Measurements from ENCODE around the gene PIGZ. TPM values are rescaled to one million over a fixed set of nuclear protein-coding genes. Genes with fewer than 3 reads are reported as not detected.

PIGZ gene
- total RNA-seq, 1 donor from 2014 or later, result 4.6 TPM

DNA sequence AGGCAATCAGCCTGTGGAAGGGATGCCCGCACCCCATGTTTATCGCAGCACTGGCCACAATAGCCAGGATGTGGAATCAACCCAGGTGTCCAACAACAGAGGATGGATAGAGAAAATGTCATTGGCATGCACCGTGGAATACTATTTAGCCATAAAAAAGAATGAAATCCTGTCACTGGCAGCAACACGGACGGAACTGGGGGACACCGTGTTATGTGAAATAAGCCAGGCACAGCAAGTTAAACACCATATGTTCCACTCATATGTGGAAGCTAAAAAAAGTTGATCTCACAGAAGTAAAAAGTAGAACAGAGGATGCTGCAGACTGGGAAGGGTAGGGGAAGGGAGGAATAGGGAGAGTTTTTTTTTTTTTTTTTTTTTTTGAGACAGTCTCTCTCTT is 45.4 kb upstream of the PIGZ start:
- Histone ChIP-seq H3K4me1 (no peaks in the 10 kb centered on the region), H3K27me3 (ENCODE audit: low read depth) (peaks cover 5% of the 10 kb centered on the region), H3K9me3 (no peaks in the 10 kb centered on the region), H3K36me3 (no peaks in the 10 kb centered on the region), H3K4me3 (no peak overlapping the region), H3K27ac (no peak overlapping the region)
- TF ChIP-seq, protein P1, sequence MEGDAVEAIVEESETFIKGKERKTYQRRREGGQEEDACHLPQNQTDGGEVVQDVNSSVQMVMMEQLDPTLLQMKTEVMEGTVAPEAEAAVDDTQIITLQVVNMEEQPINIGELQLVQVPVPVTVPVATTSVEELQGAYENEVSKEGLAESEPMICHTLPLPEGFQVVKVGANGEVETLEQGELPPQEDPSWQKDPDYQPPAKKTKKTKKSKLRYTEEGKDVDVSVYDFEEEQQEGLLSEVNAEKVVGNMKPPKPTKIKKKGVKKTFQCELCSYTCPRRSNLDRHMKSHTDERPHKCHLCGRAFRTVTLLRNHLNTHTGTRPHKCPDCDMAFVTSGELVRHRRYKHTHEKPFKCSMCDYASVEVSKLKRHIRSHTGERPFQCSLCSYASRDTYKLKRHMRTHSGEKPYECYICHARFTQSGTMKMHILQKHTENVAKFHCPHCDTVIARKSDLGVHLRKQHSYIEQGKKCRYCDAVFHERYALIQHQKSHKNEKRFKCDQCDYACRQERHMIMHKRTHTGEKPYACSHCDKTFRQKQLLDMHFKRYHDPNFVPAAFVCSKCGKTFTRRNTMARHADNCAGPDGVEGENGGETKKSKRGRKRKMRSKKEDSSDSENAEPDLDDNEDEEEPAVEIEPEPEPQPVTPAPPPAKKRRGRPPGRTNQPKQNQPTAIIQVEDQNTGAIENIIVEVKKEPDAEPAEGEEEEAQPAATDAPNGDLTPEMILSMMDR (IDR thresholded peaks at IDR 0.05), result no peak
- ATAC-seq (no peak), DNase-seq (no peak)
- intact Hi-C loops (cut with DNase I), result no loop called here

GRCh38 chr3:197012540-197012883 is 43.9 kb upstream of the PIGZ start:
- no peak overlapping the region for H3K4me3 ChIP-seq
- H3K4me1 ChIP-seq, result no peaks in the 10 kb centered on the region
- intact Hi-C loops (cut with DNase I), result no loop called here
- peaks cover 5% of the 10 kb centered on the region for H3K27me3 ChIP-seq (ENCODE audit: low read depth)
- no peaks in the 10 kb centered on the region for H3K9me3 ChIP-seq
- no peak overlapping the region for H3K27ac ChIP-seq
- no peak for ATAC-seq
- no peak for DNase-seq
- H3K36me3 ChIP-seq, result no peaks in the 10 kb centered on the region
- TF ChIP-seq, protein P1 (IDR thresholded peaks at IDR 0.05), result no peak

DNA sequence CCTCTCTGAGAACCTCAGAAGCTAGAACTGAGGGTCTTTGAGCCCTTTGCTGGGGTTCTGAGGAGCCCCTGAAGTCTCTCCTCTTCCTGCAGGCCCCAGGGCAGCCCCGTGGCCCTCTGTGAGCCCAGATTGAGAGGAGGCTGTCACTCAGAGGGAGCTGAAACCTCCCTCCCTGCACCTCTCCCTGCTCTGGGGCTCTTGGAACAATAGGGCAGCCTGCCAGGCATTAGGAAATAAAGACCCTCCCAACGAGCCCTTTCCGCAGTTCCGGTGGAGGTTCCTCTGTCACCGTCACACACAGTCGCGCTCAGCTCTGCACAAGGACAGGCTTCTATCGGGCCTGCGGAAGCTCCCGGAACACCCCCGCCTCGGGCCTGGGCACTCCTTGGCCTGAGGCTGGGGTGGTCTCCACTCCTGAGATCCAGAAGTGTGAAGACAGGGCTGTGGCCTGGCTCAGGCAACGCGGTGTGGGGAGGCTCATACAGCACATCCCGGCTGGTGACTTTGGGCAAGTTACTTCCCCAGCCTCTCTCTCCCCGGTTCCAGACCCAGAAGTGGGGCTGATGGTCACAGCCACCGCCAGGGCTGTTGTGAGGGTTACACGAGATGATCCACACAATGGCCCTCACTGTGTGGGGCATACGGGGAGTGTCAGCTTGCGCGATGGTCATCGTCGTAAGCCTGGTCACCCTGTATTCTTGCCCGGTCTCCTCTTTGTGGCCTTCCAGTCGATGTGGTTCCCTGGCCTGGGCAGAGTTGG is 43.3 kb upstream of the PIGZ start:
- peaks cover 5% of the 10 kb centered on the region for H3K27me3 ChIP-seq (ENCODE audit: low read depth)
- peak; percentile 12 for DNase-seq
- TF ChIP-seq, protein P1 (IDR thresholded peaks at IDR 0.05), result no peak
- no peaks in the 10 kb centered on the region for H3K4me1 ChIP-seq
- ATAC-seq, result no peak
- no peaks in the 10 kb centered on the region for H3K36me3 ChIP-seq
- no peak overlapping the region for H3K27ac ChIP-seq
- no peak overlapping the region for H3K4me3 ChIP-seq
- no peaks in the 10 kb centered on the region for H3K9me3 ChIP-seq
- intact Hi-C loops (cut with DNase I), result no loop called here

GRCh38 chr3:197010556-197011351 is 42.1 kb upstream of the PIGZ start:
- Histone ChIP-seq H3K9me3 (no peaks in the 10 kb centered on the region), H3K27me3 (ENCODE audit: low read depth) (peaks cover 5% of the 10 kb centered on the region), H3K36me3 (no peaks in the 10 kb centered on the region), H3K4me3 (no peak overlapping the region), H3K4me1 (no peaks in the 10 kb centered on the region), H3K27ac (no peak overlapping the region)
- intact Hi-C loops (cut with DNase I), result no loop called here
- ATAC-seq (no peak), DNase-seq (peak; percentile 25)
- TF ChIP-seq, protein P1 (IDR thresholded peaks at IDR 0.05), result no peak

DNA sequence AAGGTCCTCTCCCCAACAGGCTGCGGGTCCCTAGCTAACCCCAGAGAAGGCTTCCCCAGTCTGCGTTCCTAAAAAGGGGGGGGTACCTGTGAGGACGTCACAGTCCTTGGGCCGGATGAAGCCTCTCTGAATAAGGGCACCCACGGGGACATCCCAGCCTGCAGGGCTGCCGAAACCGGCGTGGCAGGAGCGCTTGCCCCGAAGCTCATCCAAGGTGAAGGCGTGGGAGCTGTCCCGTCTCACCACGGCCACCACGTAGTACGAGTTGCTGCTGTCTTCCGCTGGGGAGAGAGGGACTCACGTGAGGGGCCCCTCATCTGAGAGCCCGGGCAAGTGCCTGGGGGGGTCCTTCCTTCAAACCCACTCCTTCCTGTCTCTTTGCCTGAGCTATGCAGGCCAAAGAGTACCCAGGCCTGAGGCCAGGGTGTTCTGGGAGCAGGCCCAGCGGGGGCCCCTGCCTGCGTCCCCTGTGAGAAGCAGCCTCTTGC is 40.9 kb upstream of the PIGZ start:
- Histone ChIP-seq H3K27me3 (ENCODE audit: low read depth) (peaks cover 5% of the 10 kb centered on the region), H3K4me3 (no peak overlapping the region), H3K4me1 (no peaks in the 10 kb centered on the region), H3K27ac (no peak overlapping the region), H3K9me3 (no peaks in the 10 kb centered on the region), H3K36me3 (no peaks in the 10 kb centered on the region)
- TF ChIP-seq, protein P1 (IDR thresholded peaks at IDR 0.05), result no peak
- intact Hi-C loops (cut with DNase I), result no loop called here
- DNase-seq (no peak), ATAC-seq (no peak)

All from lower lobe of right lung (tissue), 2 donors.